H1 (cell line): ENCODE results near the gene SPINK4. TPM values are rescaled to one million over a fixed set of nuclear protein-coding genes. Genes with fewer than 3 reads are reported as not detected.

Experiments used
- CTCF ChIA-PET: fragments of 300-600 bp; sonication (Branson Sonifier 250); formaldehyde crosslinking; loops from one replicate; lab custom pipeline; 2021; ENCODE audit not compliant: partially characterized antibody; lab: Charles Lee
- POLR2A ChIA-PET: fragments of 300-600 bp; sonication (Branson Sonifier 250); formaldehyde crosslinking; loops from one replicate; lab custom pipeline; 2021; ENCODE audit warnings: inconsistent platforms; ENCODE audit not compliant: partially characterized antibody; lab: Charles Lee
- DNase-seq, 2 experiments: peaks; one replicate each; pipeline versions ENCODE4 v3.0.0 to v3.0.0-alpha.2; 2010 to 2022; ENCODE audit warnings: low spot score in 2 of 2, low read depth in 1 of 2, mixed read lengths in 1 of 2
- FAIRE-seq: peaks from 2 replicates; lab custom pipeline; 2011; peaks lifted over from hg19 to GRCh38; lab: Jason Lieb, UNC
- H2AFZ ChIP-seq: 2 replicates; pipeline ENCODE4 v1.8.1; 2012; ENCODE audit warnings: low read length, inconsistent platforms
- H2AK5ac ChIP-seq: 2 replicates; pipeline ENCODE4 v1.6.1; 2013; ENCODE audit warnings: low read depth, low read length
- H2BK120ac ChIP-seq: replicated peaks from 2 replicates; pipeline ENCODE3; 2013; ENCODE audit warnings: low read depth, low read length, inconsistent platforms
- H2BK12ac ChIP-seq: 2 replicates; pipeline ENCODE4 v1.6.1; 2013; ENCODE audit warnings: low read depth, low read length
- H2BK15ac ChIP-seq: 2 replicates; pipeline ENCODE4 v1.6.1; 2013; ENCODE audit warnings: low read length
- H2BK20ac ChIP-seq: 2 replicates; pipeline ENCODE4 v1.6.1; 2013; ENCODE audit warnings: low read length
- H2BK5ac ChIP-seq: 2 replicates; pipeline ENCODE4 v1.6.1; 2013; ENCODE audit warnings: low read depth, low read length
- H3K14ac ChIP-seq: 2 replicates; pipeline ENCODE4 v1.6.1; 2013; ENCODE audit warnings: inconsistent platforms; ENCODE audit not compliant: insufficient read length
- H3K18ac ChIP-seq: 2 replicates; pipeline ENCODE4 v1.6.1; 2013; ENCODE audit warnings: low read length; ENCODE audit errors: extremely low read depth
- H3K23ac ChIP-seq: 2 replicates; pipeline ENCODE4 v1.6.1; 2013; ENCODE audit warnings: inconsistent platforms; ENCODE audit not compliant: insufficient read length
- H3K23me2 ChIP-seq: 2 replicates; pipeline ENCODE4 v1.6.1; 2013; ENCODE audit warnings: low read depth, low read length
- H3K27ac ChIP-seq: 2 replicates; pipeline ENCODE4 v1.6.1; 2011; ENCODE audit warnings: low read depth, low read length, inconsistent platforms
- H3K27me3 ChIP-seq, 4 experiments: replicated peaks in 1 of 4; 1 replicate in 1 of 4; 2 replicates in 3 of 4; pipeline versions ENCODE4 v1.6.1 to v1.8.1; 2011 to 2013; ENCODE audit warnings: low read length in 3 of 4, mild to moderate bottlenecking in 3 of 4, inconsistent platforms in 2 of 4, mixed read lengths in 2 of 4, moderate library complexity in 1 of 4; ENCODE audit not compliant: control insufficient read depth in 3 of 4, insufficient read depth in 3 of 4; ENCODE audit errors: extremely low read depth in 1 of 4
- H3K36me3 ChIP-seq, 4 experiments: 2 replicates each; pipeline versions ENCODE4 v1.6.1 to v1.8.1; 2011 to 2013; ENCODE audit warnings: mild to moderate bottlenecking in 4 of 4, low read length in 3 of 4, moderate library complexity in 2 of 4, control low read depth in 1 of 4, inconsistent platforms in 1 of 4; ENCODE audit not compliant: insufficient read depth in 4 of 4, control insufficient read depth in 2 of 4
- H3K4ac ChIP-seq: replicated peaks from 2 replicates; pipeline ENCODE3; 2013; ENCODE audit warnings: low read length, low read depth, mixed read lengths, inconsistent platforms; ENCODE audit not compliant: insufficient read length
- H3K4me1 ChIP-seq, 4 experiments: replicated peaks in 1 of 4; 1 replicate in 1 of 4; 2 replicates in 3 of 4; pipeline versions ENCODE4 v1.6.1 to v1.8.1; 2011 to 2013; ENCODE audit warnings: low read length in 3 of 4, inconsistent platforms in 2 of 4, mixed read lengths in 1 of 4; ENCODE audit not compliant: insufficient read depth in 4 of 4, control insufficient read depth in 3 of 4
- H3K4me2 ChIP-seq, 2 experiments: 2 replicates each; pipeline versions ENCODE4 v1.6.1 to v1.8.1; 2011 to 2013; ENCODE audit warnings: low read depth in 2 of 2, low read length in 2 of 2, control low read depth in 1 of 2, inconsistent platforms in 1 of 2, mild to moderate bottlenecking in 1 of 2; ENCODE audit not compliant: insufficient read depth in 1 of 2
- H3K4me3 ChIP-seq, 4 experiments: fragments of 200-600, 300-600 bp in 1 of 4; sonication (generic), shearing (Covaris generic), sonication (Bioruptor Twin) in 1 of 4; 2 replicates each; pipeline versions ENCODE4 v1.5.1 to v1.8.1; 2011 to 2016; ENCODE audit warnings: low read length in 4 of 4, low read depth in 3 of 4, control low read depth in 2 of 4, inconsistent platforms in 2 of 4, mild to moderate bottlenecking in 2 of 4, mixed read lengths in 1 of 4, moderate library complexity in 1 of 4; ENCODE audit not compliant: insufficient read depth in 2 of 4; ENCODE audit errors: extremely low read depth in 1 of 4
- H3K56ac ChIP-seq: replicated peaks from 2 replicates; pipeline ENCODE3; 2013; ENCODE audit warnings: low read depth, mild to moderate bottlenecking, mixed read lengths, low read length, inconsistent platforms; ENCODE audit not compliant: insufficient read length
- H3K79me1 ChIP-seq: 2 replicates; pipeline ENCODE4 v1.6.1; 2013; ENCODE audit warnings: low read depth, low read length, control low read depth
- H3K79me2 ChIP-seq, 2 experiments: 2 replicates each; pipeline versions ENCODE4 v1.6.1 to v1.8.1; 2012 to 2013; ENCODE audit warnings: low read length in 2 of 2, mild to moderate bottlenecking in 2 of 2, inconsistent platforms in 1 of 2; ENCODE audit not compliant: insufficient read depth in 2 of 2, control insufficient read depth in 1 of 2
- H3K9ac ChIP-seq, 4 experiments: replicated peaks in 1 of 4; 1 replicate in 1 of 4; 2 replicates in 3 of 4; pipeline versions ENCODE4 v1.6.1 to v1.8.1; 2011 to 2013; ENCODE audit warnings: low read depth in 3 of 4, low read length in 3 of 4, control low read depth in 2 of 4, mild to moderate bottlenecking in 2 of 4, moderate library complexity in 2 of 4, inconsistent platforms in 1 of 4; ENCODE audit errors: extremely low read depth in 1 of 4
- H3K9me3 ChIP-seq, 2 experiments: 2 replicates each; pipeline versions ENCODE4 v1.6.1 to v1.8.1; 2012 to 2013; ENCODE audit warnings: mild to moderate bottlenecking in 2 of 2, moderate library complexity in 2 of 2, control low read depth in 1 of 2, inconsistent platforms in 1 of 2, low read depth in 1 of 2, low read length in 1 of 2, mixed read lengths in 1 of 2; ENCODE audit not compliant: insufficient read depth in 2 of 2
- H4K20me1 ChIP-seq, 2 experiments: replicated peaks in 1 of 2; 2 replicates each; pipeline versions ENCODE3 to v1.8.1; 2011 to 2013; ENCODE audit warnings: inconsistent platforms in 2 of 2, low read length in 2 of 2, mild to moderate bottlenecking in 1 of 2; ENCODE audit not compliant: insufficient read depth in 2 of 2, control insufficient read depth in 1 of 2
- H4K5ac ChIP-seq: 2 replicates; pipeline ENCODE4 v1.6.1; 2013; ENCODE audit warnings: low read length, low read depth, mixed read lengths, inconsistent platforms; ENCODE audit not compliant: insufficient read length
- H4K8ac ChIP-seq: 2 replicates; pipeline ENCODE4 v1.8.0; 2013; ENCODE audit warnings: mild to moderate bottlenecking, moderate library complexity, low read length, inconsistent platforms; ENCODE audit not compliant: insufficient read depth; ENCODE audit errors: extremely low read depth
- H4K91ac ChIP-seq: replicated peaks from 2 replicates; pipeline ENCODE3; 2013; ENCODE audit warnings: low read length, mixed read lengths, inconsistent platforms; ENCODE audit not compliant: insufficient read length
- CHD1 ChIP-seq: IDR thresholded peaks from 2 replicates; pipeline ENCODE4 v1.6.1; 2012; ENCODE audit warnings: low read depth, low read length, improper control_type of control experiment
- CREB1 ChIP-seq: IDR thresholded peaks from 2 replicates; pipeline ENCODE4 v1.6.1; 2012; ENCODE audit warnings: inconsistent platforms
- EP300 ChIP-seq, 2 experiments: IDR thresholded peaks; 1 replicate in 1 of 2; 2 replicates in 1 of 2; pipeline ENCODE4 v1.6.1; 2011 to 2012; ENCODE audit warnings: low read depth in 2 of 2, low read length in 2 of 2, mild to moderate bottlenecking in 2 of 2, borderline replicate concordance in 1 of 2, inconsistent platforms in 1 of 2, moderate library complexity in 1 of 2
- SAP30 ChIP-seq: fragments of 300-600 bp; sonication (generic); IDR thresholded peaks from 2 replicates; pipeline ENCODE4 v1.7.1; 2012; ENCODE audit warnings: low read length, moderate library complexity, mild to moderate bottlenecking, inconsistent platforms; ENCODE audit not compliant: insufficient read depth, insufficient replicate concordance
- WGBS, 2 experiments: shearing (Covaris generic) in 1 of 2; methylation state at CpG; one replicate each; pipeline versions ENCODE4 v1.1.6 to v1.1.7; 2013 to 2015; ENCODE audit warnings: low lambda C conversion rate in 2 of 2, mixed read lengths in 2 of 2, inconsistent platforms in 1 of 2, low coverage in 1 of 2, missing lambda C conversion rate in 1 of 2; ENCODE audit not compliant: insufficient replicate concordance in 2 of 2, insufficient coverage in 1 of 2, insufficient read length in 1 of 2; ENCODE audit errors: extremely low coverage in 1 of 2, missing lambda C conversion rate in 1 of 2; 5-methylcytosine and 5-hydroxymethylcytosine counted together
- polyA plus RNA-seq, 7 experiments: library from polyadenylated mRNA; depleted of rRNA in 3 of 7; stranded (reverse) in 5 of 7; unstranded in 2 of 7; fragments of >200 nt in 5 of 7; fragments of 200-250 nt in 2 of 7; gene quantifications; 1 replicate in 5 of 7; 2 replicates in 1 of 7; 4 replicates in 1 of 7; pipeline versions ENCODE4 v1.2.1 to v1.2.3, GENCODE V29; 2011 to 2013; ENCODE audit warnings: missing spikeins in 2 of 7, mixed read lengths in 2 of 7
- total RNA-seq: library from RNA; stranded (reverse); fragmentation: NEBNext Ultra II Directional; extraction: Animal tissue kit (Norgen Biotek cat#: 25700); gene quantifications from 2 replicates; pipeline ENCODE4 v1.2.1, GENCODE V29; 2021

Gene SPINK4
- total and polyA plus RNA-seq, 2 of the 8 experiments (the other 6 are each of a cell fraction or from before 2014, with no cell fraction given): not detected

DNA sequence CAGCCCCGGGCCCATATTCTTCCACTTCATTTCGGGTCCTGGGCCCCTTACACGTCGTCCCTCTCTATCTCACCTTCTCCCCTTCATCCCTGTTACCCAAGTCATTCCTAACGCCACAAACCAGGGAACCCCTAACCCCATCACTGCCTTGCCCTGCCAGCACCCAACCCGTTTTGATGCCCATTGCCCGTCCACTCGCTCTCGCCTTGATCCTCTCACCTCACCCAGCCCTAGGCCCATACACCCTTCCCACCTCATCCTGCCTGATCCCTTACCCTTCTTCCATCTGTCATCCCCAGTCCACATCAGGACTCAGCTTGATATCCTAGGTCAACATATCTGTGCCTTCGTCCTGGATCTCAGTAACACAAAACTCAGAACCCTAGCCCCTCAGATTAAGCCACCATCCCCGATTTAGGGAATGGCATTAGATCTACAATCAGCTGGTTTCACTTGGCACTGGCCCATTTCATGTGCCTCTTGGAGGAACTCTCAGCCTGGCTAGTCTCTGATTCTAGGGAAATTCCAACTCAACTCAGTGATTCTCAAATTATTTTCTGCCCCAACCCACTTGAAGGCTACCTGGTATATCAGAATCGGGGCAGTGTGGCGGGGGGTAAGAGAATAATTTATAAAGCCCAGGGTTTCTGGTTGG, 25.4 kb downstream of the SPINK4 start:
- Histone ChIP-seq H4K8ac (no peak overlapping the region), H2BK120ac (no peak overlapping the region), H3K56ac (no peak overlapping the region), H3K27me3 (no peaks in the 10 kb centered on the region), H2AK5ac (peak overlapping the region; percentile 99; the same call in 1 of the 2 replicates), H3K36me3 (peaks cover 9 to 39% (median 20%) of the 10 kb centered on the region in 4 experiments), H3K4me1 (peaks cover 0 to 2% (median 2%) of the 10 kb centered on the region in 4 experiments; a peak in 2 of 7 replicates), H3K9me3 (no peaks in the 10 kb centered on the region), H3K23ac (no peak overlapping the region), H4K5ac (no peak overlapping the region), H2AFZ (no peak overlapping the region), H3K79me1 (0 out of 2 replicates have a peak, but pooled peaks cover 4% of the 10 kb centered on the region), H4K91ac (no peak overlapping the region), H3K18ac (no peak overlapping the region), H3K9ac (peak overlapping the region; percentile 44 to 91 (median 58)), H2BK15ac (no peak overlapping the region), H3K4me3 (peak overlapping the region; percentile 68 to 94 (median 88)), H3K14ac (no peak overlapping the region), H3K4me2 (peak overlapping the region; percentile 91 to 99), H3K79me2 (peaks cover 10 to 31% of the 10 kb centered on the region in 2 experiments), H3K27ac (no peak overlapping the region), H3K23me2 (peaks cover 13% of the 10 kb centered on the region), H4K20me1 (no peaks in the 10 kb centered on the region), H3K4ac (no peak overlapping the region), H2BK20ac (no peak overlapping the region), H2BK5ac (peak overlapping the region; percentile 82), H2BK12ac (no peak overlapping the region)
- POLR2A ChIA-PET: interaction anchor here (0.6 to 3.8 kb wide), 2 partner anchors 24 to 25 kb away, joined by 3 to 29 read pairs; partner anchors contain the start of genes NFX1 and SPINK4
- FAIRE-seq (no peak), DNase-seq (no peak)
- 36% methylated on average over 13 of the region's 13 CpGs; no CpG with 5 or more reads in 1 of the 2 experiments for WGBS, 2 experiments
- TF ChIP-seq CREB1 (no peak), SAP30 (peak; percentile 26), CHD1 (no peak), EP300 (IDR thresholded peaks at IDR 0.05; ENCODE audit: borderline replicate concordance in 1 of 2, low read depth in 2 of 2, low read length in 2 of 2) (no peak)
- CTCF ChIA-PET: interaction anchor here (0.6 to 1.5 kb wide), 3 partner anchors 20 to 277 kb away, joined by 3 read pairs; no protein-coding TSS in a partner anchor
